GM19468 (cell line): ENCODE results near the gene NARF.
"Not testable (repeated sequence)": the region's sequence is repeated elsewhere in the genome, so short reads cannot be mapped to it uniquely, and the experiment has no call there.

Experiments
- ATAC-seq: cut with Tn5 transposase; IDR thresholded peaks from one replicate; pipeline ENCODE4 v1.9.1; 2021; ENCODE audit warnings: mild to moderate bottlenecking, moderate library complexity, moderate number of reproducible peaks; ENCODE audit not compliant: unreplicated experiment; ENCODE audit errors: extremely low read depth

The NARF gene

DNA sequence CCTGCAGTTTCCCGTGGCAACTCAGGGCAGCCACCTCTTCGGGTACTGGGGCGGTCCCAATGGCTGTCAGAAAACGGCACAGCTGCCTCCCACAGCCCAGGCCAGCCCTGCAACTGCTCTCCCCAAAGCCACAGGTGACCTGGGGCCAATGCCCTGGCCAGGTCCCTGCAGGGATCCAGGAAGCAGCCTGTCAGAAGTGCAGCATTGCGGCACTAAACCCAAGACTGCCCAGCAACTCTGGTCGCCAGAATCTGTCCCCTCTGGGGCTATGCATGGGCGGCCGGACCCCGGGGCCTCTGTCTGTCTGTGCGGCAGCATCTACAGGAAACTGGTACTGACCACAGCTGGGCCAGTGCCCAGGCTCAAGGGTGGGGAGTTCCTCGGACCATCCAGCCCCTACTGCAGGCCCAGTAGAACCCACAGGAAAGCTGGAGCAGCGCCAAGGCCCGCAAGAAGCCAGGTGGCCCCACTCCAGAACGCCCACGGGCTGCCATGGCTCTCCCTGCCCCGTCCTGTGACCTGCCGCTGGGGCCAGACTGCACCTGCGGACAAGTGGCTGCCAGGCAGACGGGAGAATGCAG lies 13.5 kb upstream of the NARF start:
- no peak for ATAC-seq

DNA sequence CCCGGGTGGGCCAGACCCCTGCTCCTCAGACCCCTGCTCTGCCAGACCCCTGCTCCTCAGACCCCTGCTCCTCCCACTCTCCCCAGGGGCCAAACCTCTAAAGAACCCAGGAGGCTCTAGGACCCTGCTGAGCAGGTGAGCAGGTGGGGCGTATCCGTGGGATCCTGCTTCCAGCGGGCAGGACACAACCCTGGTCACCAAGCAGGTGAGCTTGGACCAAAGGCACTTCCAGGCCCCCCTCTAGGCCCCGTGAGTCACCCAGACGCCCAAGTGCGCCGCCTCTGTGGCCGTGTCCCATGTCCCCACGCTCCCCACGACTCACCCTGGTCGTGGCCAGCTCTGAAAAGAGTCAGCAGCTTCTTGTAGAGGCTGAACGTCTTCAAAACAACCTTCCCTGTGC lies 13.0 kb upstream of the NARF start:
- ATAC-seq: no peak

DNA sequence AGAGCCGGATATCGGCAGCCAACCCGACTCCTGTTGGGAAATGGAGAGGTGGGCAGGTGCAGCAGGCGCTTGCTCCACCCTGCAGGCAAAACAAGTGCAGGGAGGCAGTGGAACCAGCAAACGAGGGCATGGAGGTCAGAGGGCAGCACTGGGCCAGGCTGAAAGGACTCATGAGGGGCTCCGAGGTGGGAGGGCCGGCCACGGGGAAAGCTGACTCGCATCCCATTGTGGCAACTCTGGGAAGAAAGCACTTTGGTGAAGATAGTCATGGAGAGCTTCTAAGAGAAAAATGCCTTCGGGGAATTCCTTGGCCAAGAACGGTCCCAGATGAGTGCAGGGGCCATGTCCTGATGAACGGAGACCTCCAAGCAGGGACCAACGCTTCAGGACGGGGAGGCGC lies 12.4 kb upstream of the NARF start:
- no peak for ATAC-seq

DNA sequence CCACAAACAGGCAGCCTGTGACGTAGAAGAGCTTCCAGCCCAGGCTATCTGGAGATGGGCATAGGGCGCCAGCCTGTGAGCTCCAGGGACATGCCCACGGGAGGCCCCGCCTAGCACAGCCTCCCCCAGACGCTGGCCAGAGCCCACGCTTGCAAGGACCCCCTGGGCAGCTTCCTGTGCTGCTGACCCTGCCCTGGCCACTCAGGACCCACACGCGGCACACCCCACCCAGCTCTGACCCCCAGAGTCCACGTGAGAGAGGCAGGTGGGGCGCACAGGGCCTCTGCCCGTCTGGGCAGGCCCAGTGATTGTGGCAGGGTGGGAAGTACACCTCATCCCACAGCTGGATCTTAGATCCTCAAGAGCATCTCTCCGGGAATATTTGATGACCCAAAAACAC lies 11.9 kb upstream of the NARF start:
- ATAC-seq: no peak

DNA sequence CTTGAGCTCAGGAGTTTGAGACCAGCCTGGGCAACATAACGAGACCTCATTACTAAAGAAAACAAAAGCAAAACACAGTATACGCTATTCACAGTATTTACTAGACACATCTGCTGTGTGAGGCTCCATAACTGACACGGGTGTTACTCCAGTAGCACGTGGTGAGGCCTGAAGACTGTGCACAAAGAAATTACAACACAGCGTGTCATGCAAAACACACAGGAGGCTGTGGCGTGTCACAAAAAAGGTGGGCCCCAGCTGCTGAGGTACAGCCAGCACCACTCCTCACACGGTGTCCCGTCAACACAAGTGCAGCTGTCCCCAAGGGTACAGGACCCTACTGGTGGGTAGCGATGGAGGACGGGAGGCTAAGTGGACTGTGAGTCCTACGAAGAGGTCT lies 10.7 kb upstream of the NARF start:
- no peak for ATAC-seq

DNA sequence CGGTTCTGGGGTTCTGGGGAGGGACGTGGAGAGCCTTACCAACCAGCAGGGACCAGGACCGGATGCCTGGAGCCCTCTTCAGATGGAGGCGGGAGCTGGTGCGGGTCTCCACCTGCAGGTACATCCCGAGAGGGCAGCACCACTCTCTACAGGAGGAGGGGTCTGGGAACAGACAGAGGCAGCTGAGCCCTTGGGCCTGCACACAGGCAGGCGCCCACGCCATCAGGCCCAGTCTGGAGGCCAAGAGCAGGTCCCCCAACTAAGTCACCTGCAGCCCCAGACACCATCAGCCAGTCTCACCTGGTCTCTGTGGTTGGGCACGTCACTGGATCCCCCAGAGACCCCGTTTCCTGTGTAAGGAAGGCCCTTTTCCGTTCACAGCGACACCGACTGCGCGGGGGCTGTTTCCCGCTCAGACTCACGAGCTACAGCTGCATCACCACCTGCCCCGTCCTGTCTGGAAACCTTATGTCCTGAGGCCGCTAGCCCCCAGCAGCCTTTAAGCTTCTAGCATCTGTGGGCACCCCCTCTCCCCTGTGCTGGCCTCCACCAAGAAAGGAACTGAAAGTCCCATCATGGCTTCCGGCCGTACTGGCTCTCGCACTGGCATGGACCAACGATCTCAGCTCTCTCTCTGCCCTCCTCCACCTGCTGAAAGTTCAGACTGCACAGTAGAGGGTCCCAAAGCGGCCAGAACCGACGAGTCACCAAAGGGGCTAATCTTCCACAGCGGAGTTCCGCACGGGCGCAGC lies 9.2 kb upstream of the NARF start:
- ATAC-seq: peak; percentile 38

DNA sequence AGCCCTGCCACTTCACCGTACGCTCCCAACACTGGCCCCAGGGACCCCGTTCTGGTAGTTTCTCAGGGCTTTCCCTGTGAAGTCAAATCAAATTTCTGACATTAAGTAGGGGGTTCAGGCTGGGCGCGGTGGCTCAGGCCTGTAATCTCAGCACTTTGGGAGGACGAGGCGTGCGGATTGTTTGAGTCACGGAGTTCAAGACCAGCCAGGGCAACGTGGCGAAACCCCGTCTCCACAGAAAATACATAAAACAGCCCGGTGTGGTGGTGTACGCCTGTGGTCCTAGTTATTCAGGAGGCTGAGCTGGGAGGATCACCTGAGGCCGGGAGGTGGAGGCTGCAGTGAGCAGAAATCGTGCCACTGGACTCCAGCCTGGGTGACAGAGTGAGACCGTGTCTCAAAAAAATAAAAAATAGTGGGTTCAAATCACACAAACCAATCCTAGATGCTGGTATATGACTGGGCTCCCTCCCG lies 8.6 kb upstream of the NARF start:
- ATAC-seq: no peak

DNA sequence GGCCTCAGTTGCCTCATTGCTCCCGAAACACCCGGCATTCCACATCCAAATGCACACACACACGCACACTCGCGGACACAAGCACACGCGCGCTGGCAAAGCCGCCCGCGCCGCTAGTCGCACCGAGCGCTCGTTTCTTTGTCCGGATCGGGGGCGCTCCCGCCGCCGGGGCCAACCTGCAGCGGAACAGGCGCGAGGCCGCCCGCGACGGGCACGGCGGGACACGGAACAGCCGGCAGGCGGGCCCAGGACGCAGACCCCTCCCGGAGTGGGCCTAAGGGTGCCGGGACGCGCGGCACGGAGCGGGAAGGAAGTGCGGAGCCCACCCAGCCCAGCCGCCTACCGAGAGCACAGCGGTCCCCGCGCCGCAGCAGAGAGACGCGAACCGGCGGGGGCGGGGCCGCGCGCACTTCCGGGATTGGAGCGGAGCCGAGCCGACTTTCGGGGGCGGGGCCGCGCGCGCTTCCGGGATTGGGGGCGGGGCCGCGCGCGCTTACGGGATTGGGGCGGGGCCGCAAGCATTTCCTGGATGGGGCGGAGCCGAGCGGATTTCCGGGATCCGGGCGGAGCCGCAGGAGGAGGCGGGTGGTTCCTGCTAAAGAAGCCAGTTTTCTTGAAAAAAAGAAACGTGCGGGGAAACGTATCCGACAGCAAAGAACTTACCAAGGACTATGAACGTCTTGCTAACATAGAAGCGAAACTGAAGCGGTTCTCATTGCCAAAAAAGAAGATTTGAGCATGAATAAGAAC lies 8.0 kb upstream of the NARF start, which contains the start of gene CYBC1:
Gene CYBC1, minus strand, starts transcription at position 396 of the 750 bp plus-strand sequence. CDS start 1,498 bp downstream, outside the sequence.
- peak; percentile 36 for ATAC-seq

DNA sequence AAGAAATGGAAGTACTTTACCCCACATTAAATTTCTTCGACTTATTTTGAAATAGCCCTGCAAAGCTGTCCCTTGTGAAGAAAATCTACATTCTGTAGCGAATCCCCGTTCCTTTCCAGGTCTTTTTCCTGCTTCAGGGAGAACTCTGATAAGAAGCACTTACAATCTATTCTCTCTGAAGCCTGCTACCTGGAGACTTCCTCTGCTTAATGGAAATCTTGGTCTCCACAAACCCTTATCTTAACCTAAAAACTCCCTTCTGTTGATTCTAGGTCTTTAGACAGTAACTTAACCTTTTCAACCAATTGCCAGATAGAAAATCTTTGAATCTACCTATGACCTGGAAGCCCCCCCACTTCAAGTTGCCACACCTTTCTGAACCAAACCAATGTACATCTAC lies 6.4 kb upstream of the NARF start:
- ATAC-seq: no peak

DNA sequence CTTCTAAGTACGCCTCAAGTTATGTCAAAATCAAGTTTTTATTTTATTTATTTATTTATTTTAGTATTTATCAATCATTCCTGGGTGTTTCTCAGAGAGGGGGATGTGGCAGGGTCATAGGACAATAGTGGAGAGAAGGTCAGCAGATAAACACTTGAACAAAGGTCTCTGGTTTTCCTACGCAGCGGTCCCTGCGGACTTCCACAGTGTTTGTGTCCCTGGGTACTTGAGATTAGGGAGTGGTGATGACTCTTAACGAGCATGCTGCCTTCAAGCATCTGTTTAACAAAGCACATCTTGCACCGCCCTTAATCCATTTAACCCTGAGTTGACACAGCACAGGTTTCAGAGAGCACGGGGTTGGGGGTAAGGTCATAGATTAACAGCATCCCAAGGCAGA lies 5.4 kb upstream of the NARF start:
- ATAC-seq: not testable (repeated sequence)

DNA sequence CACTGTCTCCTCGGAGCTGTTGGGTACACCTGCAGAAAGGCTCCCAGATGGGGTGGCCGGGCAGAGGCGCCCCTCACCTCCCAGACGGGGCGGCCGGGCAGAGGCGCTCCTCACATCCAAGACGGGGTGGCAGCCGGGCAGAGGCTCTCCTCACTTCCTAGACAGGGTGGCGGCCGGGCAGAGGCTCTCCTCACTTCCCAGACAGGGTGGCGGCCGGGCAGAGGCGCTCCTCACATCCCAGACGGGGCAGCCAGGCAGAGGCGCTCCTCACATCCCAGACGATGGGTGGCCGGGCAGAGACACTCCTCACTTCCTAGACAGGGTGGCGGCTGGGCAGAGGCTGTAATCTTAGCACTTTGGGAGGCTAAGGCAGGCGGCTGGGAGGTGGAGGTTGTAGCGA lies 4.8 kb upstream of the NARF start:
- not testable (repeated sequence) for ATAC-seq

DNA sequence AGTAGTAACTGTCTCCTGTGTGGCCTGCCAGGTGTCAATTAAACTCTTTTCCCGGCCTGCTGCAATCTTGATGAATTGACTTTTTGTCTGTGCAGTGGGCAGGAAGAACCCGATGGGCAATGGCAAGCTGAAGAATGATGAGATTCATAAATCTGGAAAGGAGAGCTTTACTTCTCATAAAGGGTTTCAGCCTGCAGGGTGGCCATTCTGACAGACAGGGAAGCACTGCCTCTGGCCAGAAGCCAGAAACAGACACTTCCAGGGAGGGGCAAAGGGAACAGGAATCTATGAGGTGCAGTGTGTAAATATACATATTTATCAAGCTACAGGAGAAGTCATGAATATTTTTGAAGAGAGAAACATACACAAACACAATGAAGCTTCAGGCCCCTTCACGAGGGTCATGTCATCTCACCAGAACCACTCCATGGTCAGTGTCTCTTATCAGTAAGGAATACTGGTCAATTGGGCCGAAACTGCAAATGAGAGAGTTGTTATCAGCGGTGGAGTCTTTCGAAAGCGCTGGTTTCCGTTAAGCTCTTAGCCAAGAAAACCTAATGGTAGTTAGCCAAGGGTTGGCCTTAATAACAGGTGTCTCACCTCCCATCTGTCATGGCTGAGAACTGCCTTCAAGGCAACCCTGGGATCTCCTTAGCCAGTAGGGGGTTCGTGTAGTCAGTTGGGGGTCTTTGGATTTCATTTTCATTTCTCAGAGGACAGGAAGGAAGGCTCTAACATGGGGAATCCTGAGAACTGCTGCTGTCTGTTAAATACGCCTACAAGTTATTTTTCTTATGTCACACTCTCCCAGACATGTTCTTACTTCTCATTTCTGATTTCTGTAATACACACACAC lies 1.2 kb upstream of the NARF start:
- no peak for ATAC-seq

DNA sequence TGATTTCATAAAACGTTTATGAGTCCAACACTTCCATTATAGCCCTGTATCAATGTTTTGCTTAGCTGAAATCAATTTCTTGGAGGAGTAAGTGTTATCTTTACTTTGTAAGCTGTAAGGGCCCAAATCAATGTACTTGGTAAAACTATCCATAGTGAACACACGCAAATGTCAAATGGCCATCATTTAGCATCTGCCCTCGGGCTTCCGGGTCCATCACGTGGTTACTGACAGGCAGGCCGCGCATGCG lies 687 bp upstream of the NARF start:
- ATAC-seq: no peak

DNA sequence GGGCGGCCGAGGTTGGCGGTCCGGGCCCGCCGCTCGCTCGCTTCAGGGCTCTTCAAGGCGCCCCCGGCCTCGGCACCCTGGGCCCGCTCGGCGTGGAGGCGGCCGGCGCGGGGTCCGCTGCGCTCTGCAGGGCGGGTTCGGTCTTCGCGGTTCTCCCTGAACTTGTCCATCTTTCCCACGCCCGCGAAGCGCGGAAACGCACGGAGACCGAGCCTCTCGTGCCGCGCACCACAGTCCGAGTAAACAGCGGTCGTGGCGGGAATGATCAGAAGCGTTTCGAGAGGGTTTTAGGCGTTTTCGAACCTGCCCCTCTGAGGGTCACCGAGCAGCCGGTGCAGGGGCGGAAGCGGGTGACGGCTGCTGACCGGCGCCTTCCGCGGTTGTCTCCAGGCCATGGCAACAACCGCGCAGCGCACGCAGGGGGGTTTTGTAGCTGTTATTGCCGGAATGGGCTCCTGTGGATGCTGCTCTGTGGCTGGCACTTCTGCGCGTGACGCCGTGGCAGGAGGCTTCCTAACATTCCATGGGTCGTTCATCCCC lies 414 bp downstream of the NARF start:
- ATAC-seq: no peak

DNA sequence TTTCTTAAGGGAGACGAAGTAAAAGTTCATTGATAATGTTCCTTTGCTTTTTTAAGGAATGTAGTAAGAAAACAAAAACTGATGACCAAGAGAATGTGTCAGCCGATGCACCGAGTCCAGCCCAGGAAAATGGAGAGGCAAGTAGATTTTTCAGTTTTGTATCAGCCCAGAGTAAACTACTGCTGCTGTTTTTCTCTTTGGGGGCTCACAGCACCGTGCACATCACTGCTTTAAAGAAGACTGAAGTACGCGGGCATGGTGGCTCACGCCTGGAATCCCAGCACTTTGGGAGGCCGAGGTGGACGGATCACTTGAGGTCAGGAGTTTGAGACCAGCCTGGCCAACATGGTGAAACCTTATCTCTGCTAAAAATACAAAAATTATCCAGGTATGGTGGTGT lies 1.4 kb downstream of the NARF start:
- ATAC-seq: not testable (repeated sequence)

DNA sequence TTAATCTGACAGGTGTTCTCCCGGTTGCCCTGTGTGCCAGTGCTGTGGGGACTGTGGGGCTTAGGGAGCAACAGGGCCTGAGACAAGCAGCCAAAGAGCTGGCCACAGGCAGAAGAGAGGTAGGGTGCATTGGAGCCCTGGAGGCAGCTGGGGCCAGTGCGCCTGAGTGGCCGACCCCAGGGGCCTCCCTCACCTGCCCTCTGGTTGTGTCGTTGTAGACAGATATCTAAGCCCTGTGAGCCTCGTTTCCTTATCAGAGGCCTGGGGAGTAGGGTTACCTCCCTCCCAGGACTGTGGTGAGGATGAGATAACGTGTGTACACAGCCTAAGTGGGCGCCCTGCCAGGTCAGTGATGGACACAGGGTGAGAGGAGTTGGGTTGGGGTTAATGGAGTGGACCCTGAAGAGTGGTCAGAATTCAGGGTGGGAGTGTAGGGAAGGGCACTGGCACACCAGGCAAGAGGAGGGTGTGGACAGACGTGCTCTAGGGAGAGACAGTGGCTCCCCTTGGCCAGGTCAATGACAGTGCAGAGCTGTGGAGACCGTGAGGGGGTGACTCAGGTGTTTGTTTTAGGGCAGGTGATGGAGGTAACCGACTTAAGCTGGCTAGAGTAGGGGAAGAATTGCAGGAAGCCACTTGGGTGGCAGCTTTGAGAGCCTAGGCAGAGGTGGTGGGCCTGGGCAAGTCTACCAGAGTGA lies 3.4 kb downstream of the NARF start:
- ATAC-seq: no peak

DNA sequence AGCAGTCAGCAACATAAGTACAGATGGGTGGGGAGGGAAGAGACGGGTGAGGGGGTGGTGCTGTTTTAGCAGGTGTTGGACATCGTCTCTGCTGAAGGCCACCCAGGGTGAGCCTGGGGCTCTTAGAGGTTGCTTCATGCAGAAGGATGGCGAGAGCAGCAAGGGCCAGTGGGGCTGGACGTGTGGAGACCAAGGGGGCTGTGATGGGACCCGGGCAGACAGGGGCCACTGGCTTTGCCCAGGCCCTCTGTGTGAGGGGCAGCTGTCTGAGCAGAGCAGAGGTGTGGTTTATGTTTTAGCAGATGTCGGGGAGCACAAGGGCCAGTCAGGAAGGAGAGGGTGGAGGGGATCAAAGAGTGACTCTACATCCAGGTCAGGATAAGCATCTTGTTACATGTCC lies 4.8 kb downstream of the NARF start:
- no peak for ATAC-seq

DNA sequence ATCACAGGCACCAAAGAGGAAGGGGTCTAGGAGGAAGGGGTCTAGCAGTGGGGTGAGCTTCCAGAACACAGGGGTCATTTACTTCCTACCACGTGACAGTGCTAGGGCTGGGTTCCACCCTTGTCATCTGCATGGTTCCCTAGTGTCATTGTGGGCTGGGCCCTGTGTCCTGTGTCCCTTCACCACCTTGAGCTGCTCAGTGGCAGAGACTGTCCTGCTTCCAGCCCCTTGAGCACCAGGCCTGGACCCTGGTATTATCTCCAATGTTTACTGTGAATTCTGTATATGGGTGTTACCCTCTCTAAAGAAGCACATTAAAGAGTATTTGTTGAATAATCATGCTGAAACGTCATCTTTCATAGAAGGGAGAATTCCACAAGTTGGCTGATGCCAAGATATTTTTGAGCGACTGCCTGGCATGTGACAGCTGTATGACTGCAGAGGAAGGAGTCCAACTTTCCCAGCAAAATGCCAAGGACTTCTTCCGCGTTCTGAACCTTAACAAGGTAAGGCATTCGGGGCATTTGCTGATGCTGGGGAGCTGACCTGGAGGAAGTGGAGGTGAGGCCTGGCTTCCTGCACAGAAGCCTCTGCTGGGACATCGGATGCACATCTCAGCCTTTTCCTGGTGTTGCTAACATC lies 5.5 kb downstream of the NARF start:
- ATAC-seq: no peak

DNA sequence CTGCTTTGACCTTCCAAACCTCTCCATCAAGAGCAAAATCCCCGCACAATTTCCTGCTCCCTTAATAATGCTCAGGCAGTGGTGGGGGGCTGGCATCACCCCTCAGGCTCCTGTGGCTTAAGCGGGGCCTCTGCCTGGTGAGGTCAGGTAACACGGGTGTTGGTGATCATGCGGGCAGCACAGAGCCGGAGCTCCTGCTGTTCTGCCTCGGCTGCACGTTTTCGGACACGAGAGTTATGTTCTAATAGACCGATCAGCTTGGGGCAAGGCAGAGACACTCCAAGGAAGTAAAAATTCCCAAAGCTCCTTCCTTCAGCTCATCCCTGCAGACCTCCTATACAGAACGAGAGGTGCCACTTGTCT lies 6.0 kb downstream of the NARF start:
- no peak for ATAC-seq
